Bladder microvascular endothelial cell (primary cell): ENCODE data around the gene CHMP3. TPM values are rescaled to one million over a fixed set of nuclear protein-coding genes. Genes with fewer than 3 reads are reported as not detected.

ENCODE experiments used
- total RNA-seq: library from RNA; depleted of rRNA; stranded (reverse); fragments of >200 nt; gene quantifications from 2 replicates; pipeline ENCODE4 v1.2.3, GENCODE V29; 2014

The CHMP3 gene
- total RNA-seq, result 48.4 and 163 TPM in 2 replicates

DNA sequence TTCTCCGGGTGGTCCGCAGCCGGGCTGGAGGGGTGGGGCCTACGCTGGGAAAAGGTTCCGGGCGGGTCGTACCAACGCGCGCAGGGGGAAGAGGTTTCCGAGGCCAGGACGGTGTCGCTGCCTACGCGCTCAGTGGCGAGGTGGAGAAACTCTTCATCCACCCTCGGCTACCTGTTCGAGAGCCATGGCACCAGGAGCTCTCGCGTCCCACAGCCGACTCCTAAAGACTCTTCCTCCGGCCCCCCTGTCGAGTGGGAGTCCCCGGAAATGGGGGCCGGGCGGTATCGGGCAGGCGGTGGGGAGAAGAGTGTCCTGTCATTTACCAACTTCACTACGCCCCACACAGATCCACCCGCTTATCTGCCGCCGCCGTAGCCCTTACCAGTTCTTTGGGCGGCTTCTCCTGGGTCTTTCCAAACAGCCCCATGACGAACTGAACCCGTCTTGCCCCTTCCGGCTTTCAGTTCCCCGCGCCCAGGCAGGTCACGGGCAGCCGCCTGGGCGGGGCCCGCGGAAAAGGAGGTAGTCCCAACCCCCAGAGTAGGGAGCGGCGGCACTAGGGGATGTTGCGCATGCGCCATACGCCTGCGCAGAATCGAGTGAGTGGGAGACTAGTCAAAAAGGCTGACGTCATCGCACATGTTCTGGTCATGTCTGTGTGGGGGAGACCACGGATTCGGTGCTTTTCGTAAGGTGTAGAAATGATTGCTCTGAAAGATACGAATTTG, at the start of gene CHMP3:
TSS of gene CHMP3 (minus strand) at position 522 of the 728 bp plus-strand sequence. CDS start at position 427, 95 bp downstream.

Other genes starting within 250 kb of the CHMP3 start
- 0.16 and 6.8 TPM in 2 replicates for gene REEP1, start 225.8 kb downstream of the CHMP3 start, total RNA-seq
- gene KDM3A, start 122.1 kb downstream of the CHMP3 start, total RNA-seq, result 24.6 and 52.0 TPM in 2 replicates
- 13.8 and 29.7 TPM in 2 replicates for gene RNF103, start 60.4 kb upstream of the CHMP3 start, total RNA-seq
- gene RMND5A, start 156.8 kb upstream of the CHMP3 start, total RNA-seq, result 36.1 and 79.5 TPM in 2 replicates
- gene CD8A, start 227.5 kb upstream of the CHMP3 start, total RNA-seq, result not detected in 2 replicates